TTC549 (cell line): Measurements from ENCODE around the gene HMCN2.

Experiments
- FAIRE-seq: peaks from 2 replicates; lab custom pipeline; 2012; peaks lifted over from hg19 to GRCh38; lab: Jason Lieb, UNC

Gene HMCN2

GRCh38 chr9:130417602-130418001 is 152.0 kb downstream of the HMCN2 start:
- FAIRE-seq: no peak

- no peak for FAIRE-seq
Observed at GRCh38 chr9:130418776-130419175, 153.2 kb downstream of the HMCN2 start.

GRCh38 chr9:130419521-130420035 is 154.0 kb downstream of the HMCN2 start:
- no peak for FAIRE-seq

- FAIRE-seq: no peak
Observed at GRCh38 chr9:130421154-130421801, 155.7 kb downstream of the HMCN2 start.

GRCh38 chr9:130421802-130422276 is 156.3 kb downstream of the HMCN2 start:
- no peak for FAIRE-seq

- FAIRE-seq: no peak
Observed at GRCh38 chr9:130422546-130422945, 157.0 kb downstream of the HMCN2 start.

GRCh38 chr9:130423272-130423671 is 157.7 kb downstream of the HMCN2 start:
- FAIRE-seq: no peak

- no peak for FAIRE-seq
Observed at GRCh38 chr9:130424595-130425454, 159.3 kb downstream of the HMCN2 start.

- no peak for FAIRE-seq
Observed at GRCh38 chr9:130425741-130426466, 160.3 kb downstream of the HMCN2 start.

GRCh38 chr9:130426467-130426773 is 160.9 kb downstream of the HMCN2 start:
- FAIRE-seq: no peak

GRCh38 chr9:130426883-130427282 is 161.3 kb downstream of the HMCN2 start:
- FAIRE-seq: no peak

- FAIRE-seq: no peak
Observed at GRCh38 chr9:130427326-130427725, 161.8 kb downstream of the HMCN2 start.

GRCh38 chr9:130428086-130428665 is 162.6 kb downstream of the HMCN2 start:
- no peak for FAIRE-seq

GRCh38 chr9:130429381-130429780 is 163.8 kb downstream of the HMCN2 start:
- no peak for FAIRE-seq

- no peak for FAIRE-seq
Observed at GRCh38 chr9:130429831-130430230, 164.3 kb downstream of the HMCN2 start.

GRCh38 chr9:130430232-130430631 is 164.7 kb downstream of the HMCN2 start:
- no peak for FAIRE-seq

GRCh38 chr9:130430734-130431535 is 165.4 kb downstream of the HMCN2 start:
- no peak for FAIRE-seq

GRCh38 chr9:130431536-130432303 is 166.2 kb downstream of the HMCN2 start:
- no peak for FAIRE-seq

GRCh38 chr9:130432362-130432761 is 166.8 kb downstream of the HMCN2 start:
- FAIRE-seq: no peak

- no peak for FAIRE-seq
Observed at GRCh38 chr9:130432796-130433167, 167.2 kb downstream of the HMCN2 start.
